Measurements from ENCODE around the gene TBC1D26. TPM values are rescaled to one million over a fixed set of nuclear protein-coding genes. Genes with fewer than 3 reads are reported as not detected.
"Not testable (repeated sequence)": the region's sequence is repeated elsewhere in the genome, so short reads cannot be mapped to it uniquely, and the experiment has no call there.

Gene TBC1D26
- total RNA-seq, 1 experiment from 2014 or later: 0.35 TPM

- DNase-seq (ENCODE audit: extremely low read depth, low read depth): no peak
Measured at GRCh38 chr17:15742051-15742795, 10.1 kb downstream of the TBC1D26 start.

GRCh38 chr17:15742921-15743320 lies 10.8 kb downstream of the TBC1D26 start:
- no peak for DNase-seq (ENCODE audit: extremely low read depth, low read depth)

- no peak for DNase-seq (ENCODE audit: extremely low read depth, low read depth)
Measured at GRCh38 chr17:15744074-15744676, 12.1 kb downstream of the TBC1D26 start.

GRCh38 chr17:15744885-15745284 lies 12.8 kb downstream of the TBC1D26 start:
- DNase-seq (ENCODE audit: extremely low read depth, low read depth): no peak

- DNase-seq (ENCODE audit: extremely low read depth, low read depth): not testable (repeated sequence)
Measured at GRCh38 chr17:15749403-15749802, 17.3 kb downstream of the TBC1D26 start.

GRCh38 chr17:15768865-15769533 lies 36.9 kb downstream of the TBC1D26 start:
- DNase-seq (ENCODE audit: extremely low read depth, low read depth): not testable (repeated sequence)

- not testable (repeated sequence) for DNase-seq (ENCODE audit: extremely low read depth, low read depth)
Measured at GRCh38 chr17:15770679-15771078, 38.6 kb downstream of the TBC1D26 start.

GRCh38 chr17:15776871-15777270 lies 44.8 kb downstream of the TBC1D26 start:
- no peak for DNase-seq (ENCODE audit: extremely low read depth, low read depth)

GRCh38 chr17:15777297-15777696 lies 45.2 kb downstream of the TBC1D26 start:
- no peak for DNase-seq (ENCODE audit: extremely low read depth, low read depth)

- DNase-seq (ENCODE audit: extremely low read depth, low read depth): no peak
Measured at GRCh38 chr17:15777717-15778116, 45.6 kb downstream of the TBC1D26 start.

GRCh38 chr17:15779119-15779518 lies 47.0 kb downstream of the TBC1D26 start:
- DNase-seq (ENCODE audit: extremely low read depth, low read depth): no peak

GRCh38 chr17:15780188-15780587 lies 48.1 kb downstream of the TBC1D26 start:
- no peak for DNase-seq (ENCODE audit: extremely low read depth, low read depth)

GRCh38 chr17:15782866-15783265 lies 50.8 kb downstream of the TBC1D26 start:
- no peak for DNase-seq (ENCODE audit: extremely low read depth, low read depth)

- no peak for DNase-seq (ENCODE audit: extremely low read depth, low read depth)
Measured at GRCh38 chr17:15783461-15783860, 51.4 kb downstream of the TBC1D26 start.

GRCh38 chr17:15784351-15784750 lies 52.3 kb downstream of the TBC1D26 start:
- DNase-seq (ENCODE audit: extremely low read depth, low read depth): not testable (repeated sequence)

- DNase-seq (ENCODE audit: extremely low read depth, low read depth): not testable (repeated sequence)
Measured at GRCh38 chr17:15787363-15788075, 55.4 kb downstream of the TBC1D26 start.

GRCh38 chr17:15788365-15788764 lies 56.3 kb downstream of the TBC1D26 start:
- DNase-seq (ENCODE audit: extremely low read depth, low read depth): not testable (repeated sequence)

Measured in NCI-H460 (cell line).